GM12878 (cell line): ENCODE measurements around the gene THADA. TPM values are rescaled to one million over a fixed set of nuclear protein-coding genes. Genes with fewer than 3 reads are reported as not detected.

ENCODE experiments used
- ATAC-seq: fragments of 200-7000 bp; cut with Tn5 transposase; 3 replicates; pipeline ENCODE4 v1.9.1; 2020; ENCODE audit warnings: mild to moderate bottlenecking, moderate library complexity
- BruUV-seq: library from RNA; stranded (reverse); fragments of 400-500 nt; replicated peaks from 2 replicates; lab custom pipeline; 2021; lab: Mats Ljungman, UMichigan
- CTCF ChIA-PET: fragments of 300-600 bp; sonication (Branson Sonifier 250); formaldehyde crosslinking; extraction: SDS; loops from one replicate; lab custom pipeline; 2021; ENCODE audit warnings: inconsistent platforms; lab: Yijun Ruan, JAX
- POLR2A ChIA-PET: fragments of 350-600 bp; formaldehyde crosslinking; extraction: SDS; loops from one replicate; lab custom pipeline; 2021; ENCODE audit warnings: inconsistent platforms; lab: Charles Lee
- RAD21 ChIA-PET: fragments of 300-600 bp; sonication (Branson Sonifier 250); formaldehyde crosslinking; loops from one replicate; lab custom pipeline; 2023; ENCODE audit warnings: antibody characterized with exemption; ENCODE audit not compliant: unreplicated experiment; lab: Charles Lee
- SMC1A ChIA-PET: fragments of 300-600 bp; sonication (Branson Sonifier 250); formaldehyde crosslinking; loops from one replicate; lab custom pipeline; 2023; ENCODE audit not compliant: unreplicated experiment, uncharacterized antibody; lab: Charles Lee
- DNase-seq: peaks from one replicate; pipeline ENCODE4 v3.0.0-alpha.2; 2011; ENCODE audit warnings: low read depth, low spot score
- FAIRE-seq: peaks from 3 replicates; lab custom pipeline; 2011; peaks lifted over from hg19 to GRCh38; lab: Jason Lieb, UNC
- H2AFZ ChIP-seq: 2 replicates; pipeline ENCODE4 v1.6.0; 2011; ENCODE audit warnings: low read depth, low read length, control low read depth; ENCODE audit not compliant: control insufficient read depth
- H3K27ac ChIP-seq: 2 replicates; pipeline ENCODE4 v1.5.1; 2011; ENCODE audit warnings: control low read depth; ENCODE audit not compliant: control insufficient read depth, insufficient read depth
- H3K27me3 ChIP-seq, 2 experiments: replicated peaks in 1 of 2; 2 replicates each; pipeline versions ENCODE4 v1.6.0 to v1.6.1; 2011; ENCODE audit warnings: low read length in 1 of 2; ENCODE audit not compliant: control insufficient read depth in 2 of 2, insufficient read depth in 2 of 2
- H3K36me3 ChIP-seq, 2 experiments: 2 replicates each; pipeline ENCODE4 v1.5.1; 2011; ENCODE audit warnings: low read length in 1 of 2; ENCODE audit not compliant: control insufficient read depth in 2 of 2, insufficient read depth in 2 of 2
- H3K4me1 ChIP-seq: 2 replicates; pipeline ENCODE4 v1.6.1; 2011; ENCODE audit warnings: mild to moderate bottlenecking, low read length, moderate library complexity, mixed read lengths; ENCODE audit not compliant: control insufficient read depth, insufficient read depth
- H3K4me2 ChIP-seq: 2 replicates; pipeline ENCODE4 v1.6.0; 2011; ENCODE audit warnings: control low read depth; ENCODE audit not compliant: control insufficient read depth, insufficient read depth
- H3K4me3 ChIP-seq: fragments of 200-600 bp; sonication (generic); 2 replicates; pipeline ENCODE4 v1.5.1; 2016
- H3K79me2 ChIP-seq: 2 replicates; pipeline ENCODE4 v1.6.0; 2011; ENCODE audit warnings: low read length; ENCODE audit not compliant: control insufficient read depth, insufficient read depth
- H3K9ac ChIP-seq: 2 replicates; pipeline ENCODE4 v1.8.0; 2011; ENCODE audit warnings: low read length, control low read depth, mixed read lengths; ENCODE audit not compliant: control insufficient read depth, insufficient read depth
- H3K9me3 ChIP-seq: replicated peaks from 3 replicates; pipeline ENCODE4 v1.5.1; 2011; ENCODE audit warnings: mild to moderate bottlenecking, low read length; ENCODE audit not compliant: control insufficient read depth, insufficient read depth
- H4K20me1 ChIP-seq: 2 replicates; pipeline ENCODE4 v1.6.0; 2011; ENCODE audit not compliant: control insufficient read depth, insufficient read depth
- BCLAF1 ChIP-seq: fragments of 450-650 bp; IDR thresholded peaks from 2 replicates; pipeline ENCODE4 v1.6.1; 2017; ENCODE audit warnings: antibody characterized with exemption, mild to moderate bottlenecking, moderate library complexity
- CHD1 ChIP-seq: IDR thresholded peaks from 2 replicates; pipeline ENCODE4 v1.6.1; 2012; ENCODE audit warnings: low read depth, low read length, improper control_type of control experiment
- EP300 ChIP-seq, 2 experiments: fragments of 150-350 bp in 1 of 2; IDR thresholded peaks; 2 replicates each; pipeline ENCODE4 v1.6.1; 2011 to 2012; ENCODE audit warnings: low read depth in 2 of 2, low read length in 2 of 2, borderline replicate concordance in 1 of 2, improper control_type of control experiment in 1 of 2, inconsistent platforms in 1 of 2; ENCODE audit not compliant: control insufficient read depth in 1 of 2
- GATAD2B ChIP-seq: fragments of 450-650 bp; conservative IDR thresholded peaks from 2 replicates; pipeline ENCODE4 v1.6.1; 2017; ENCODE audit warnings: low read depth, mild to moderate bottlenecking, moderate library complexity
- MEF2B ChIP-seq: fragments of 450-650 bp; IDR thresholded peaks from 2 replicates; pipeline ENCODE4 v1.6.1; 2018; ENCODE audit warnings: mild to moderate bottlenecking, moderate library complexity; ENCODE audit not compliant: partially characterized antibody, poor library complexity, severe bottlenecking
- NKRF ChIP-seq: fragments of 450-650 bp; conservative IDR thresholded peaks from 2 replicates; pipeline ENCODE4 v1.6.1; 2017; ENCODE audit warnings: mild to moderate bottlenecking, moderate library complexity
- RB1 ChIP-seq: fragments of 450-650 bp; formaldehyde crosslinking; IDR thresholded peaks from 2 replicates; pipeline ENCODE4 v1.6.1; 2017; ENCODE audit warnings: mild to moderate bottlenecking, borderline replicate concordance
- RBBP5 ChIP-seq: fragments of 200-600 bp; sonication (generic); conservative IDR thresholded peaks from 2 replicates; pipeline ENCODE4 v1.6.1; 2016
- SMAD1 ChIP-seq: fragments of 450-650 bp; IDR thresholded peaks from 2 replicates; pipeline ENCODE4 v1.6.1; 2018; ENCODE audit warnings: mild to moderate bottlenecking, low read depth; ENCODE audit not compliant: partially characterized antibody
- SMAD5 ChIP-seq: IDR thresholded peaks from 2 replicates; pipeline ENCODE4 v1.6.1; 2016; ENCODE audit warnings: antibody characterized with exemption, low read depth
- TAF1 ChIP-seq: IDR thresholded peaks from 2 replicates; pipeline ENCODE4 v1.6.1; 2011; ENCODE audit warnings: mild to moderate bottlenecking, low read depth, low read length, borderline replicate concordance
- WGBS: methylation state at CpG from one replicate; pipeline ENCODE4 v1.1.6; 2016; ENCODE audit warnings: low lambda C conversion rate; ENCODE audit not compliant: insufficient replicate concordance, insufficient coverage; ENCODE audit errors: missing lambda C conversion rate; 5-methylcytosine and 5-hydroxymethylcytosine counted together
- in situ Hi-C: fragments of 300-500 bp; cut with MboI; formaldehyde crosslinking; loops from 9 replicates; pipeline ENCODE4 v1.14.3; 2018; ENCODE audit warnings: mixed read lengths
- intact Hi-C: fragments of 100-400 bp; cut with micrococcal nuclease; formaldehyde crosslinking; loops from one replicate; pipeline ENCODE4 v1.14.2; 2022; ENCODE audit not compliant: unreplicated experiment
- polyA plus RNA-seq, 11 experiments: library from polyadenylated mRNA; depleted of rRNA in 4 of 11; unstranded in 6 of 11; stranded (reverse) in 5 of 11; fragments of >200 nt; fragmentation: Nextera tagmentation in 4 of 11; fragmentation: Illumina TruSeq in 1 of 11; extraction: Ambion mirVana in 4 of 11; extraction: Trizol in 1 of 11; gene quantifications; 1 replicate in 1 of 11; 2 replicates in 10 of 11; pipeline versions ENCODE4 v1.2.1 to v1.2.3, GENCODE V29; 2011 to 2016; ENCODE audit warnings: inconsistent platforms in 2 of 11, missing spikeins in 2 of 11, low read depth in 1 of 11
- total RNA-seq, 4 experiments: library from RNA; depleted of rRNA in 3 of 4; stranded (reverse); fragments of >200 nt in 3 of 4; fragmentation: Illumina TruSeq in 1 of 4; extraction: Trizol in 1 of 4; gene quantifications; 2 replicates each; pipeline versions ENCODE4 v1.2.1 to v1.2.3, GENCODE V29; 2013 to 2021
- TF ChIP-seq, protein P1 (sequence below): fragments of 450-650 bp; formaldehyde crosslinking; IDR thresholded peaks from 2 replicates; pipeline ENCODE4 v1.5.0; 2022; ENCODE audit warnings: mild to moderate bottlenecking, missing genetic modification characterization
- TF ChIP-seq, protein P2 (sequence below): IDR thresholded peaks from 2 replicates; pipeline ENCODE4 v1.6.1; 2011; ENCODE audit warnings: borderline replicate concordance, low read depth, mild to moderate bottlenecking, moderate library complexity, low read length; ENCODE audit not compliant: insufficient read depth, poor library complexity, severe bottlenecking

Gene THADA
- total and polyA plus RNA-seq, 10 of the 15 experiments (the other 5 are each of a cell fraction or from before 2014, with no cell fraction given) = 14.6 to 33.2 (median 23.2) TPM

- TF ChIP-seq BCLAF1 = no peak
- TF ChIP-seq MEF2B = no peak
- TF ChIP-seq SMAD1 = no peak
- TF ChIP-seq NKRF = no peak
- TF ChIP-seq RB1 = no peak
- no peak for TF ChIP-seq SMAD5
Observed at GRCh38 chr2:43438342-43438741, 157.5 kb downstream of the THADA start (continued).

GRCh38 chr2:43437363-43437762 is 158.5 kb downstream of the THADA start:
- CTCF ChIA-PET = no interaction called here
- no peaks in the 10 kb centered on the region; the same call in 2 of the 3 replicates for H3K9me3 ChIP-seq
- H2AFZ ChIP-seq = no peak overlapping the region
- intact Hi-C loops = no loop called here
- SMC1A ChIA-PET = interaction anchor here (1.4 to 2.0 kb wide), 3 partner anchors 14 to 43 kb away, joined by 5 to 6 read pairs (median 5); no protein-coding TSS in a partner anchor
- H3K4me3 ChIP-seq = no peak overlapping the region
- BruUV-seq = no TSS peak
- ATAC-seq (no peak), DNase-seq (no peak), FAIRE-seq (no peak)
- no peaks in the 10 kb centered on the region; a peak in 1 of 4 replicates for H3K36me3 ChIP-seq
- H4K20me1 ChIP-seq = no peaks in the 10 kb centered on the region
- H3K4me2 ChIP-seq = no peak overlapping the region
- H3K27ac ChIP-seq = no peak overlapping the region
- H3K79me2 ChIP-seq = no peaks in the 10 kb centered on the region
- in situ Hi-C loops = no loop called here
- 97% methylated on average over 2 of the region's 2 CpGs for WGBS
- RAD21 ChIA-PET = interaction anchor here (1.2 kb wide), 1 partner anchor 11 kb away, joined by 5 read pairs; no protein-coding TSS in a partner anchor
- H3K4me1 ChIP-seq = no peaks in the 10 kb centered on the region
- H3K9ac ChIP-seq = no peak overlapping the region
- POLR2A ChIA-PET = interaction anchor here (0.7 to 1.5 kb wide), 2 partner anchors 41 to 283 kb away, joined by 3 to 6 read pairs; no protein-coding TSS in a partner anchor
- H3K27me3 ChIP-seq = no peaks in the 10 kb centered on the region
- TF ChIP-seq TAF1 (no peak), RBBP5 (no peak), GATAD2B (no peak), CHD1 (no peak), EP300 (IDR thresholded peaks at IDR 0.05; ENCODE audit: borderline replicate concordance in 1 of 2, control insufficient read depth in 1 of 2, low read depth in 2 of 2, low read length in 2 of 2) (no peak)
- TF ChIP-seq, protein P1, sequence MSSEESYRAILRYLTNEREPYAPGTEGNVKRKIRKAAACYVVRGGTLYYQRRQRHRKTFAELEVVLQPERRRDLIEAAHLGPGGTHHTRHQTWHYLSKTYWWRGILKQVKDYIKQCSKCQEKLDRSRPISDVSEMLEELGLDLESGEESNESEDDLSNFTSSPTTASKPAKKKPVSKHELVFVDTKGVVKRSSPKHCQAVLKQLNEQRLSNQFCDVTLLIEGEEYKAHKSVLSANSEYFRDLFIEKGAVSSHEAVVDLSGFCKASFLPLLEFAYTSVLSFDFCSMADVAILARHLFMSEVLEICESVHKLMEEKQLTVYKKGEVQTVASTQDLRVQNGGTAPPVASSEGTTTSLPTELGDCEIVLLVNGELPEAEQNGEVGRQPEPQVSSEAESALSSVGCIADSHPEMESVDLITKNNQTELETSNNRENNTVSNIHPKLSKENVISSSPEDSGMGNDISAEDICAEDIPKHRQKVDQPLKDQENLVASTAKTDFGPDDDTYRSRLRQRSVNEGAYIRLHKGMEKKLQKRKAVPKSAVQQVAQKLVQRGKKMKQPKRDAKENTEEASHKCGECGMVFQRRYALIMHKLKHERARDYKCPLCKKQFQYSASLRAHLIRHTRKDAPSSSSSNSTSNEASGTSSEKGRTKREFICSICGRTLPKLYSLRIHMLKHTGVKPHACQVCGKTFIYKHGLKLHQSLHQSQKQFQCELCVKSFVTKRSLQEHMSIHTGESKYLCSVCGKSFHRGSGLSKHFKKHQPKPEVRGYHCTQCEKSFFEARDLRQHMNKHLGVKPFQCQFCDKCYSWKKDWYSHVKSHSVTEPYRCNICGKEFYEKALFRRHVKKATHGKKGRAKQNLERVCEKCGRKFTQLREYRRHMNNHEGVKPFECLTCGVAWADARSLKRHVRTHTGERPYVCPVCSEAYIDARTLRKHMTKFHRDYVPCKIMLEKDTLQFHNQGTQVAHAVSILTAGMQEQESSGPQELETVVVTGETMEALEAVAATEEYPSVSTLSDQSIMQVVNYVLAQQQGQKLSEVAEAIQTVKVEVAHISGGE = no peak
- TF ChIP-seq, protein P2, sequence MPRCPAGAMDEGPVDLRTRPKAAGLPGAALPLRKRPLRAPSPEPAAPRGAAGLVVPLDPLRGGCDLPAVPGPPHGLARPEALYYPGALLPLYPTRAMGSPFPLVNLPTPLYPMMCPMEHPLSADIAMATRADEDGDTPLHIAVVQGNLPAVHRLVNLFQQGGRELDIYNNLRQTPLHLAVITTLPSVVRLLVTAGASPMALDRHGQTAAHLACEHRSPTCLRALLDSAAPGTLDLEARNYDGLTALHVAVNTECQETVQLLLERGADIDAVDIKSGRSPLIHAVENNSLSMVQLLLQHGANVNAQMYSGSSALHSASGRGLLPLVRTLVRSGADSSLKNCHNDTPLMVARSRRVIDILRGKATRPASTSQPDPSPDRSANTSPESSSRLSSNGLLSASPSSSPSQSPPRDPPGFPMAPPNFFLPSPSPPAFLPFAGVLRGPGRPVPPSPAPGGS = no peak
